ENCODE results near the gene DGKB. TPM values are rescaled to one million over a fixed set of nuclear protein-coding genes. Genes with fewer than 3 reads are reported as not detected.
"Not testable (repeated sequence)": the region's sequence is repeated elsewhere in the genome, so short reads cannot be mapped to it uniquely, and the experiment has no call there.

Gene DGKB
- total and polyA plus RNA-seq, 7 experiments from 2014 or later, result not detected

GRCh38 chr7:14286036-14286435 is 616.5 kb downstream of the DGKB start:
- intact Hi-C loops (cut with micrococcal nuclease), result no loop called here
- ChIA-PET CTCF (no interaction called here), POLR2A (no interaction called here)
- Mint-ChIP-seq H3K9me3 (peaks cover 0 to 12% (median 0%) of the 10 kb centered on the region in 11 donors), H3K4me3 (no peak overlapping the region), H3K27ac (no peak overlapping the region), H3K36me3 (no peaks in the 10 kb centered on the region), H3K4me1 (no peaks in the 10 kb centered on the region), H3K27me3 (no peaks in the 10 kb centered on the region)
- no peak for ATAC-seq
- no peaks in the 10 kb centered on the region for H3K9me3 ChIP-seq (ENCODE audit: control insufficient read depth in 2 of 3, low read length in 3 of 3)
- no peak overlapping the region for H3K27ac ChIP-seq (ENCODE audit: low read depth, low read length)
- no peak overlapping the region for H3K4me3 ChIP-seq (ENCODE audit: low read length)
- no peaks in the 10 kb centered on the region for H3K4me1 ChIP-seq (ENCODE audit: control insufficient read depth in 2 of 2, insufficient read depth in 2 of 2, low read length in 2 of 2)
- H3K27me3 ChIP-seq (ENCODE audit: control insufficient read depth in 2 of 2, insufficient read depth in 2 of 2, low read length in 2 of 2), result no peaks in the 10 kb centered on the region
- DNase-seq, result no peak
- H3K36me3 ChIP-seq (ENCODE audit: control insufficient read depth in 2 of 3, insufficient read depth in 3 of 3, low read length in 3 of 3), result no peaks in the 10 kb centered on the region

- POLR2A ChIA-PET; H3K36me3 Mint-ChIP-seq; H3K36me3 ChIP-seq (ENCODE audit: control insufficient read depth in 2 of 3, insufficient read depth in 3 of 3, low read length in 3 of 3); H3K4me3 ChIP-seq (ENCODE audit: low read length); H3K27ac ChIP-seq (ENCODE audit: low read depth, low read length); H3K27me3 ChIP-seq (ENCODE audit: control insufficient read depth in 2 of 2, insufficient read depth in 2 of 2, low read length in 2 of 2); CTCF ChIA-PET; H3K9me3 ChIP-seq (ENCODE audit: control insufficient read depth in 2 of 3, low read length in 3 of 3); H3K4me3 Mint-ChIP-seq; H3K27ac Mint-ChIP-seq; H3K4me1 ChIP-seq (ENCODE audit: control insufficient read depth in 2 of 2, insufficient read depth in 2 of 2, low read length in 2 of 2); ATAC-seq; DNase-seq; H3K4me1 Mint-ChIP-seq: not testable (repeated sequence)
- H3K9me3 Mint-ChIP-seq, result peaks cover 0 to 18% (median 4%) of the 10 kb centered on the region in 11 donors
- intact Hi-C loops (cut with micrococcal nuclease), result loop anchor here in 1 of 2 donors (10.0 kb wide), 1 partner anchor 56 kb away; no protein-coding TSS in a partner anchor
- H3K27me3 Mint-ChIP-seq, result peaks cover 0 to 12% (median 0%) of the 10 kb centered on the region in 5 donors
Measured at GRCh38 chr7:14279065-14279871, 623.3 kb downstream of the DGKB start.

- CTCF ChIA-PET, result no interaction called here
- intact Hi-C loops (cut with micrococcal nuclease), result loop anchor here in 1 of 2 donors (10.0 kb wide), 1 partner anchor 59 kb away; no protein-coding TSS in a partner anchor
- no peak for DNase-seq
Measured at GRCh38 chr7:14275356-14275755, 627.2 kb downstream of the DGKB start.

GRCh38 chr7:14271441-14271840 is 631.1 kb downstream of the DGKB start:
- CTCF ChIA-PET, result no interaction called here
- H3K27me3 Mint-ChIP-seq, result no peaks in the 10 kb centered on the region

More at GRCh38 chr7:14275356-14275755, 627.2 kb downstream of the DGKB start:
- Histone ChIP-seq H3K9me3 (ENCODE audit: control insufficient read depth in 2 of 3, low read length in 3 of 3) (no peaks in the 10 kb centered on the region), H3K4me1 (ENCODE audit: control insufficient read depth in 2 of 2, insufficient read depth in 2 of 2, low read length in 2 of 2) (no peaks in the 10 kb centered on the region), H3K27ac (ENCODE audit: low read depth, low read length) (no peak overlapping the region), H3K4me3 (ENCODE audit: low read length) (no peak overlapping the region), H3K27me3 (ENCODE audit: control insufficient read depth in 2 of 2, insufficient read depth in 2 of 2, low read length in 2 of 2) (no peaks in the 10 kb centered on the region), H3K36me3 (ENCODE audit: control insufficient read depth in 2 of 3, insufficient read depth in 3 of 3, low read length in 3 of 3) (no peaks in the 10 kb centered on the region)
- Mint-ChIP-seq H3K4me3 (no peak overlapping the region), H3K9me3 (peaks cover 0 to 15% (median 4%) of the 10 kb centered on the region in 11 donors), H3K36me3 (peaks cover 0 to 3% (median 0%) of the 10 kb centered on the region in 5 donors), H3K27me3 (peaks cover 0 to 12% (median 0%) of the 10 kb centered on the region in 5 donors), H3K4me1 (no peaks in the 10 kb centered on the region), H3K27ac (no peak overlapping the region)
- ATAC-seq, result no peak
- POLR2A ChIA-PET, result no interaction called here

GRCh38 chr7:14270099-14270498 is 632.5 kb downstream of the DGKB start:
- no peak for ATAC-seq
- Histone ChIP-seq H3K36me3 (ENCODE audit: control insufficient read depth in 2 of 3, insufficient read depth in 3 of 3, low read length in 3 of 3) (no peaks in the 10 kb centered on the region), H3K4me1 (ENCODE audit: control insufficient read depth in 2 of 2, insufficient read depth in 2 of 2, low read length in 2 of 2) (no peaks in the 10 kb centered on the region), H3K27ac (ENCODE audit: low read depth, low read length) (no peak overlapping the region), H3K9me3 (ENCODE audit: control insufficient read depth in 2 of 3, low read length in 3 of 3) (no peaks in the 10 kb centered on the region), H3K27me3 (ENCODE audit: control insufficient read depth in 2 of 2, insufficient read depth in 2 of 2, low read length in 2 of 2) (no peaks in the 10 kb centered on the region), H3K4me3 (ENCODE audit: low read length) (no peak overlapping the region)
- Mint-ChIP-seq H3K9me3 (peaks cover 0 to 10% (median 3%) of the 10 kb centered on the region in 11 donors), H3K4me1 (no peaks in the 10 kb centered on the region), H3K36me3 (no peaks in the 10 kb centered on the region), H3K4me3 (no peak overlapping the region), H3K27me3 (no peaks in the 10 kb centered on the region), H3K27ac (no peak overlapping the region)
- POLR2A ChIA-PET, result no interaction called here
- intact Hi-C loops (cut with micrococcal nuclease), result loop anchor here in 1 of 2 donors (10.0 kb wide), 1 partner anchor 65 kb away; no protein-coding TSS in a partner anchor
- CTCF ChIA-PET, result no interaction called here
- no peak for DNase-seq

More at GRCh38 chr7:14271441-14271840, 631.1 kb downstream of the DGKB start:
- H3K4me3 ChIP-seq (ENCODE audit: low read length), result no peak overlapping the region
- Mint-ChIP-seq H3K9me3 (peaks cover 0 to 5% (median 0%) of the 10 kb centered on the region in 11 donors), H3K4me1 (no peaks in the 10 kb centered on the region), H3K4me3 (no peak overlapping the region), H3K27ac (no peak overlapping the region), H3K36me3 (no peaks in the 10 kb centered on the region)
- intact Hi-C loops (cut with micrococcal nuclease), result loop anchor here in 1 of 2 donors (10.0 kb wide), 1 partner anchor 63 kb away; no protein-coding TSS in a partner anchor
- POLR2A ChIA-PET, result no interaction called here
- no peaks in the 10 kb centered on the region for H3K4me1 ChIP-seq (ENCODE audit: control insufficient read depth in 2 of 2, insufficient read depth in 2 of 2, low read length in 2 of 2)
- ATAC-seq, result no peak
- no peak overlapping the region for H3K27ac ChIP-seq (ENCODE audit: low read depth, low read length)
- H3K36me3 ChIP-seq (ENCODE audit: control insufficient read depth in 2 of 3, insufficient read depth in 3 of 3, low read length in 3 of 3), result no peaks in the 10 kb centered on the region
- no peaks in the 10 kb centered on the region for H3K9me3 ChIP-seq (ENCODE audit: control insufficient read depth in 2 of 3, low read length in 3 of 3)
- no peak for DNase-seq
- no peaks in the 10 kb centered on the region for H3K27me3 ChIP-seq (ENCODE audit: control insufficient read depth in 2 of 2, insufficient read depth in 2 of 2, low read length in 2 of 2)

- no peak overlapping the region for H3K27ac Mint-ChIP-seq
- Histone ChIP-seq H3K27ac (ENCODE audit: low read depth, low read length) (no peak overlapping the region), H3K27me3 (ENCODE audit: control insufficient read depth in 2 of 2, insufficient read depth in 2 of 2, low read length in 2 of 2) (no peaks in the 10 kb centered on the region), H3K4me1 (ENCODE audit: control insufficient read depth in 2 of 2, insufficient read depth in 2 of 2, low read length in 2 of 2) (no peaks in the 10 kb centered on the region), H3K9me3 (ENCODE audit: control insufficient read depth in 2 of 3, low read length in 3 of 3) (no peaks in the 10 kb centered on the region), H3K4me3 (ENCODE audit: low read length) (no peak overlapping the region), H3K36me3 (ENCODE audit: control insufficient read depth in 2 of 3, insufficient read depth in 3 of 3, low read length in 3 of 3) (no peaks in the 10 kb centered on the region)
- ChIA-PET CTCF (no interaction called here), POLR2A (no interaction called here)
- intact Hi-C loops (cut with micrococcal nuclease), result no loop called here
- peaks cover 0 to 8% (median 0%) of the 10 kb centered on the region in 11 donors for H3K9me3 Mint-ChIP-seq
- H3K27me3 Mint-ChIP-seq, result no peaks in the 10 kb centered on the region
- no peaks in the 10 kb centered on the region for H3K36me3 Mint-ChIP-seq
- H3K4me3 Mint-ChIP-seq, result no peak overlapping the region
- no peak for DNase-seq
- no peaks in the 10 kb centered on the region for H3K4me1 Mint-ChIP-seq
- ATAC-seq, result no peak
Measured at GRCh38 chr7:14260011-14260410, 642.5 kb downstream of the DGKB start.

GRCh38 chr7:14258861-14259260 is 643.7 kb downstream of the DGKB start:
- DNase-seq (no peak), ATAC-seq (no peak)
- Histone ChIP-seq H3K9me3 (ENCODE audit: control insufficient read depth in 2 of 3, low read length in 3 of 3) (no peaks in the 10 kb centered on the region), H3K27me3 (ENCODE audit: control insufficient read depth in 2 of 2, insufficient read depth in 2 of 2, low read length in 2 of 2) (no peaks in the 10 kb centered on the region), H3K4me1 (ENCODE audit: control insufficient read depth in 2 of 2, insufficient read depth in 2 of 2, low read length in 2 of 2) (no peaks in the 10 kb centered on the region), H3K36me3 (ENCODE audit: control insufficient read depth in 2 of 3, insufficient read depth in 3 of 3, low read length in 3 of 3) (no peaks in the 10 kb centered on the region), H3K4me3 (ENCODE audit: low read length) (no peak overlapping the region), H3K27ac (ENCODE audit: low read depth, low read length) (no peak overlapping the region)
- peaks cover 0 to 8% (median 0%) of the 10 kb centered on the region in 11 donors for H3K9me3 Mint-ChIP-seq
- CTCF ChIA-PET, result no interaction called here
- intact Hi-C loops (cut with micrococcal nuclease), result no loop called here
- H3K27ac Mint-ChIP-seq, result no peak overlapping the region
- H3K36me3 Mint-ChIP-seq, result no peaks in the 10 kb centered on the region
- H3K27me3 Mint-ChIP-seq, result no peaks in the 10 kb centered on the region
- POLR2A ChIA-PET, result no interaction called here
- no peaks in the 10 kb centered on the region for H3K4me1 Mint-ChIP-seq
- H3K4me3 Mint-ChIP-seq, result no peak overlapping the region

Measured in naive thymus-derived CD4-positive, alpha-beta T cell (primary cell).